Smooth muscle cell (in vitro differentiated cells): Measurements from ENCODE around the gene TULP1. TPM values are rescaled to one million over a fixed set of nuclear protein-coding genes. Genes with fewer than 3 reads are reported as not detected.

ENCODE experiments used
- DNase-seq: peaks from one replicate; lab custom pipeline; 2025; ENCODE audit not compliant: unreplicated experiment; lab: John Stamatoyannopoulos, UW
- H2AFZ ChIP-seq: fragments of 200-600 bp; sonication (generic); 2 replicates; pipeline ENCODE4 v1.6.0; 2016; ENCODE audit warnings: antibody characterized with exemption, low read depth, mild to moderate bottlenecking
- H3F3A ChIP-seq: fragments of 200-600 bp; sonication (generic); 2 replicates; pipeline ENCODE4 v1.6.0; 2017; ENCODE audit warnings: antibody characterized with exemption, low read depth
- H3K27ac ChIP-seq: fragments of 200-600 bp; sonication (generic); 2 replicates; pipeline ENCODE4 v1.5.1; 2016; ENCODE audit warnings: low read depth, mild to moderate bottlenecking
- H3K27me3 ChIP-seq: fragments of 200-600 bp; sonication (generic); 2 replicates; pipeline ENCODE4 v1.6.1; 2016; ENCODE audit warnings: low read depth, mild to moderate bottlenecking
- H3K36me3 ChIP-seq: fragments of 200-600 bp; sonication (generic); 2 replicates; pipeline ENCODE4 v1.5.1; 2016; ENCODE audit warnings: low read depth
- H3K4me1 ChIP-seq: fragments of 200-600 bp; sonication (generic); 2 replicates; pipeline ENCODE4 v1.5.1; 2016; ENCODE audit warnings: low read depth
- H3K4me2 ChIP-seq: fragments of 200-600 bp; sonication (generic); 2 replicates; pipeline ENCODE4 v1.6.0; 2016; ENCODE audit warnings: mild to moderate bottlenecking
- H3K4me3 ChIP-seq: fragments of 200-600 bp; sonication (generic); 2 replicates; pipeline ENCODE4 v1.5.1; 2016; ENCODE audit warnings: mild to moderate bottlenecking
- H3K79me2 ChIP-seq: fragments of 200-600 bp; sonication (generic); 2 replicates; pipeline ENCODE4 v1.6.0; 2016; ENCODE audit warnings: low read depth, mild to moderate bottlenecking
- H3K9ac ChIP-seq: fragments of 200-600 bp; sonication (generic); 2 replicates; pipeline ENCODE4 v1.6.0; 2016; ENCODE audit warnings: low read depth
- H3K9me3 ChIP-seq: fragments of 200-600 bp; sonication (generic); replicated peaks from 2 replicates; pipeline ENCODE4 v1.5.1; 2016; ENCODE audit warnings: low read depth
- H4K20me1 ChIP-seq: fragments of 200-600 bp; sonication (generic); 2 replicates; pipeline ENCODE4 v1.6.0; 2016; ENCODE audit warnings: low read depth
- WGBS: methylation state at CpG from one replicate; pipeline ENCODE4 v1.1.7; 2016; ENCODE audit warnings: low lambda C conversion rate; 5-methylcytosine and 5-hydroxymethylcytosine counted together
- polyA plus RNA-seq: library from polyadenylated mRNA; unstranded; fragments of >200 nt; fragmentation: Nextera tagmentation; extraction: Ambion mirVana; gene quantifications from 2 replicates; pipeline ENCODE4 v1.2.1, GENCODE V29; 2016
- total RNA-seq: library from RNA; depleted of rRNA; stranded (reverse); fragments of >200 nt; gene quantifications from 2 replicates; pipeline ENCODE4 v1.2.3, GENCODE V29; 2014
- TF ChIP-seq, protein P1 (sequence below): fragments of 200-600 bp; sonication (generic); IDR thresholded peaks from 2 replicates; pipeline ENCODE4 v1.5.1; 2017; ENCODE audit warnings: borderline replicate concordance, mild to moderate bottlenecking, antibody characterized with exemption; ENCODE audit not compliant: insufficient read depth, poor library complexity, severe bottlenecking

The TULP1 gene
- total and polyA plus RNA-seq, 2 experiments from 2014 or later, result 0.26 to 0.31 TPM

DNA sequence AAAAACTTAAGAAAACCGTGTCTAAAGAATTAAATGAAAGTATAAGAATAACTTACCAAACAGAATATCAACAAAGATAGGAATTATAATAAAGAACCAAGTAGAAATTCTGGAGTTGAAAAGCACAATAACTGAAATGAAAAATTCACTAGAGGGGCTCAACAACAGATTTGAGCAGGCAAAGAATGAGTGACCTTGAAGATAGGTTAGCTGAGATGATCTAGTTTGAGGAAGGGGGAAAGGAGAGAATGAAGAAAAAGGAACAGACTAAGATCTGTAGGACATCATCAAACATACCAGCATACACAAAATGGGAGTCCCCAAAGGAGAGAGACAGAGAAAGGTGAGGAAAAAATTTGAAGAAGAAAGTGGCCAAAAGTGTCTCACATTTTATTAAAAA lies 37.7 kb upstream of the TULP1 start:
- 74% methylated on average over 1 of the region's 1 CpG for WGBS
- Histone ChIP-seq H3K36me3 (no peaks in the 10 kb centered on the region), H4K20me1 (no peaks in the 10 kb centered on the region), H3K79me2 (no peaks in the 10 kb centered on the region), H3K27me3 (no peaks in the 10 kb centered on the region), H3K4me3 (no peak overlapping the region), H2AFZ (no peak overlapping the region), H3K4me1 (peaks cover 1% of the 10 kb centered on the region), H3K9ac (no peak overlapping the region), H3K9me3 (no peaks in the 10 kb centered on the region), H3K27ac (no peak overlapping the region), H3F3A (no peaks in the 10 kb centered on the region), H3K4me2 (no peak overlapping the region)
- DNase-seq, result no peak
- TF ChIP-seq, protein P1, sequence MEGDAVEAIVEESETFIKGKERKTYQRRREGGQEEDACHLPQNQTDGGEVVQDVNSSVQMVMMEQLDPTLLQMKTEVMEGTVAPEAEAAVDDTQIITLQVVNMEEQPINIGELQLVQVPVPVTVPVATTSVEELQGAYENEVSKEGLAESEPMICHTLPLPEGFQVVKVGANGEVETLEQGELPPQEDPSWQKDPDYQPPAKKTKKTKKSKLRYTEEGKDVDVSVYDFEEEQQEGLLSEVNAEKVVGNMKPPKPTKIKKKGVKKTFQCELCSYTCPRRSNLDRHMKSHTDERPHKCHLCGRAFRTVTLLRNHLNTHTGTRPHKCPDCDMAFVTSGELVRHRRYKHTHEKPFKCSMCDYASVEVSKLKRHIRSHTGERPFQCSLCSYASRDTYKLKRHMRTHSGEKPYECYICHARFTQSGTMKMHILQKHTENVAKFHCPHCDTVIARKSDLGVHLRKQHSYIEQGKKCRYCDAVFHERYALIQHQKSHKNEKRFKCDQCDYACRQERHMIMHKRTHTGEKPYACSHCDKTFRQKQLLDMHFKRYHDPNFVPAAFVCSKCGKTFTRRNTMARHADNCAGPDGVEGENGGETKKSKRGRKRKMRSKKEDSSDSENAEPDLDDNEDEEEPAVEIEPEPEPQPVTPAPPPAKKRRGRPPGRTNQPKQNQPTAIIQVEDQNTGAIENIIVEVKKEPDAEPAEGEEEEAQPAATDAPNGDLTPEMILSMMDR, result no peak

DNA sequence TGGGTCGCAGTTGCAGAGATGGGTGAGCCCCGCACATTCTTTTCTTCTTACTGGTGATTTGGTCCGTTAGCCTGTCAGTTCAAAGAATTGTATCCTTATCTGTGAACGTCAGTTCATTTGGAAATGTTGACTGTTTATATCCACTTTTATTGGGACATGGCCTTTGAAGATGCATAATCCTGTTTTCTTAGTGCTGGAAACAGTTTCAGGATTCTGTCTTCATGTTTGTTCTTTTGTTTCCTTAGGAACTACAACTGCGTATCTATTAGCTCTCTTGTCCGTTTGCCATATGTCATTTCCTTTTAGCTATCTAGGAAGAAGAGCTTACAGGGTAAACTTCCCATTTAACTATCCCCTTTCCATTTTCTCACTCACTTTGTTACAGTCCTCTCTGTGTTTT lies 35.0 kb upstream of the TULP1 start:
- H3K9ac ChIP-seq, result no peak overlapping the region
- no peaks in the 10 kb centered on the region for H3K79me2 ChIP-seq
- no peak overlapping the region for H3K4me3 ChIP-seq
- H3K27me3 ChIP-seq, result no peaks in the 10 kb centered on the region
- H3K4me1 ChIP-seq, result peaks cover 3% of the 10 kb centered on the region
- DNase-seq, result no peak
- no peaks in the 10 kb centered on the region for H4K20me1 ChIP-seq
- WGBS, result 19% methylated on average over 6 of the region's 6 CpGs
- no peak overlapping the region for H3K27ac ChIP-seq
- H2AFZ ChIP-seq, result peak overlapping the region; percentile 16
- H3K36me3 ChIP-seq, result no peaks in the 10 kb centered on the region
- H3F3A ChIP-seq, result no peaks in the 10 kb centered on the region
- H3K4me2 ChIP-seq, result peak overlapping the region; percentile 50
- H3K9me3 ChIP-seq, result no peaks in the 10 kb centered on the region
- TF ChIP-seq, protein P1, result no peak

DNA sequence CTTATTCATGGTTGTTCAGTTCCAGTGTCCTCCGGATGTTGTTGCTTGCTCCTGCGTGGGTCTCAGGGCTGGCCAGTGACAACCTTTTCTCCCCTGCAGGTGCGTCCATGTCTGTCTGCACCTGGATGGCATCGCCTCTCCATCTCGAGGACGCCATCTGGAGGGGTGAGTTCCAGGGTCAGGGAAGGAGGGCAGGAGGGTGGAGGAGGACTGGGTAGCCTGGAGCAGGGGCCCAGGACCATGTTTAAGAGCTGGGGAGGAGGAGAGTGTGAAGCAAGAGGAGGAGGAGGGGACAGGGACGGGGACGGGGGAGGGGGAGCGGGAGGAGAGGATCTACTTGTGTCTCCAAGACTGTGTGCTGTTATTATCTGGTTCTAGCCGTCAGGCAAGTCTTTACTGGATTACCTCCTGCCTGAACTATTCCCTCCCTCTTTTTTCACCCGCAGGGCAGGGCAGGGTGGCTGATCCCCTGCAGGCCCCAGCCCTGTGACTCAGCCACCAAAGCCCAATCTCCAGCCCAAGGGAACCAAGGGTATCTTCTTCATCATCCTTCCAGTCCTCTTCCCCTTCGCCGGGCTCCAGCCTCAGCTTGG lies 32.2 kb upstream of the TULP1 start:
- no peak overlapping the region for H2AFZ ChIP-seq
- H3K4me3 ChIP-seq, result no peak overlapping the region
- H3K79me2 ChIP-seq, result no peaks in the 10 kb centered on the region
- no peak overlapping the region for H3K4me2 ChIP-seq
- no peak overlapping the region for H3K27ac ChIP-seq
- no peaks in the 10 kb centered on the region for H3F3A ChIP-seq
- H3K36me3 ChIP-seq, result no peaks in the 10 kb centered on the region
- no peak overlapping the region for H3K9ac ChIP-seq
- DNase-seq, result no peak
- TF ChIP-seq, protein P1, result no peak
- peaks cover 5% of the 10 kb centered on the region for H3K9me3 ChIP-seq
- 57% methylated on average over 10 of the region's 13 CpGs for WGBS
- H3K4me1 ChIP-seq, result peaks cover 3% of the 10 kb centered on the region
- H4K20me1 ChIP-seq, result no peaks in the 10 kb centered on the region
- H3K27me3 ChIP-seq, result no peaks in the 10 kb centered on the region

DNA sequence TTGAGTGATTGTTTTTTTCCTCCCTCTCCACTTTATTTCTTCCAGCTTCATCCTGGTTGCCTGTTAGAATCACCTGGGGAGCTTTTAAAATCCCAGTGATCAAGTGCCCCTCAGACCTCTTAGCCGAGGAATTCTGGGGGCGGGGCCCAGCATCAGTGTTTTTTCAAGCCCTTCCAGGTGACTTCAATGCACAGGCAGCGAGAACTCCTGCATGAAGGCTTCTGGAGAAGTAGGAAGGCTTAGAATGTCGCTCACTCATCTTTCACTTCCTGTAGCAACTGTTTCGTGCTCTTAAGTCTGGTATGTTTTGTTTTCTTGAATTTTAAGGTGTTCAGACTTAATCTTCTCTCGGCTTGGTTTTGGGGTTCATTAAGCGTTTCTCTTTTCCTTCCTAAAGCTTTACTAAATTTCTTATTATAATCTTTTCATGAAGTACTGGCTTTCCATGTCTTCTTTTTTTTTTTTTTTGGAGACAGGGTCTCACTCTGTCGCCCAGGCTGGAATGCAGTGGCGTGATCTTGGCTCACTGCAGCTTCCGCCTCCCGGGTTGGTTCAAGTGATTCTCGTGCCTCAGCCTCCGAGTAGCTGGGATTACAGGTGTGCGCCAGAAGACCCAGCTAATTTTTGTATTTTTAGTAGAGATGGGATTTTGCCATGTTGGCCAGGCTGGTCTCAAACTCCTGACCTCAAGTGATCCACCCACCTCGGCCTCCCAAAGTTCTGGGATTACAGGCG lies 30.9 kb upstream of the TULP1 start:
- no peaks in the 10 kb centered on the region for H3K27me3 ChIP-seq
- no peak overlapping the region for H3K27ac ChIP-seq
- H3K79me2 ChIP-seq, result no peaks in the 10 kb centered on the region
- DNase-seq, result no peak
- H4K20me1 ChIP-seq, result no peaks in the 10 kb centered on the region
- 83% methylated on average over 16 of the region's 16 CpGs for WGBS
- no peak overlapping the region for H2AFZ ChIP-seq
- TF ChIP-seq, protein P1, result no peak
- H3K9me3 ChIP-seq, result peaks cover 5% of the 10 kb centered on the region
- H3K9ac ChIP-seq, result no peak overlapping the region
- H3F3A ChIP-seq, result no peaks in the 10 kb centered on the region
- peaks cover 3% of the 10 kb centered on the region for H3K4me1 ChIP-seq
- no peak overlapping the region for H3K4me2 ChIP-seq
- no peak overlapping the region for H3K4me3 ChIP-seq
- H3K36me3 ChIP-seq, result no peaks in the 10 kb centered on the region
